SU-DHL-6 (cell line): ENCODE measurements around the gene EDARADD.
"Not testable (repeated sequence)": the region's sequence is repeated elsewhere in the genome, so short reads cannot be mapped to it uniquely, and the experiment has no call there.

Source experiments
- H2AFZ ChIP-seq: fragments of 200-600 bp; sonication (generic); 2 replicates; pipeline ENCODE4 v1.6.1; 2014; ENCODE audit warnings: low read depth, mild to moderate bottlenecking, moderate library complexity, mixed read lengths, antibody characterized with exemption, low read length; ENCODE audit not compliant: severe bottlenecking
- H3F3A ChIP-seq: fragments of 200-600 bp; shearing (Covaris generic); 2 replicates; pipeline ENCODE4 v1.6.0; 2016; ENCODE audit warnings: antibody characterized with exemption, mild to moderate bottlenecking; ENCODE audit not compliant: insufficient read depth
- H3K27ac ChIP-seq: fragments of 200-600 bp; sonication (generic); 2 replicates; pipeline ENCODE4 v1.5.1; 2016; ENCODE audit warnings: low read depth, mild to moderate bottlenecking, low read length, moderate library complexity, mixed read lengths
- H3K27me3 ChIP-seq: fragments of 200-600 bp; sonication (generic), shearing (Covaris generic); 2 replicates; pipeline ENCODE4 v1.6.0; 2014; ENCODE audit warnings: mild to moderate bottlenecking, low read length
- H3K36me3 ChIP-seq: fragments of 200-600 bp; sonication (generic); 2 replicates; pipeline ENCODE4 v1.6.1; 2014; ENCODE audit warnings: mild to moderate bottlenecking, low read length, mixed read lengths
- H3K4me2 ChIP-seq: fragments of 300-600, 200-600 bp; shearing (Covaris generic), sonication (generic); 2 replicates; pipeline ENCODE4 v1.6.0; 2014; ENCODE audit warnings: low read length, low read depth, mild to moderate bottlenecking; ENCODE audit not compliant: poor library complexity, severe bottlenecking
- H3K4me3 ChIP-seq: fragments of 200-600 bp; sonication (generic); 2 replicates; pipeline ENCODE4 v1.5.1; 2014; ENCODE audit warnings: antibody characterized with exemption, low read length, mild to moderate bottlenecking, mixed read lengths; ENCODE audit not compliant: insufficient read depth, poor library complexity, severe bottlenecking
- H3K79me2 ChIP-seq: fragments of 200-600 bp; sonication (generic); 2 replicates; pipeline ENCODE4 v1.6.1; 2014; ENCODE audit warnings: mild to moderate bottlenecking, low read length, moderate library complexity; ENCODE audit not compliant: insufficient read depth
- H3K9ac ChIP-seq: fragments of 200-600 bp; sonication (generic); 2 replicates; pipeline ENCODE4 v1.7.0; 2014; ENCODE audit warnings: mild to moderate bottlenecking, low read length
- H3K9me2 ChIP-seq: fragments of 200-600 bp; sonication (generic); replicated peaks from 2 replicates; pipeline ENCODE4 v1.6.1; 2014; ENCODE audit warnings: low read length; ENCODE audit not compliant: insufficient read depth
- H3K9me3 ChIP-seq: fragments of 200-600 bp; sonication (generic); 2 replicates; pipeline ENCODE4 v1.6.1; 2014; ENCODE audit warnings: low read length, mixed read lengths; ENCODE audit not compliant: insufficient read depth
- H4K20me1 ChIP-seq: fragments of 200-600 bp; sonication (generic); 2 replicates; pipeline ENCODE4 v1.6.1; 2014; ENCODE audit warnings: low read depth, mild to moderate bottlenecking, antibody characterized with exemption, low read length, moderate library complexity, mixed read lengths
- CTCF ChIP-seq: fragments of 200-600 bp; sonication (generic); IDR thresholded peaks from one replicate; pipeline ENCODE4 v1.5.1; 2017; ENCODE audit warnings: antibody characterized with exemption, mild to moderate bottlenecking, low read length, moderate library complexity; ENCODE audit not compliant: insufficient read depth, poor library complexity, severe bottlenecking
- EZH2phosphoT487 ChIP-seq: fragments of 200-600 bp; sonication (generic), shearing (Covaris generic); conservative IDR thresholded peaks from 2 replicates; pipeline ENCODE4 v1.6.1; 2018; ENCODE audit warnings: mild to moderate bottlenecking, antibody characterized with exemption, low read length, moderate library complexity, mixed read lengths

The EDARADD gene

GRCh38 chr1:236502579-236502971 is 108.5 kb downstream of the EDARADD start:
- Histone ChIP-seq H3K4me2 (no peak overlapping the region), H3K9me3 (no peaks in the 10 kb centered on the region), H3K9me2 (no peaks in the 10 kb centered on the region), H3K36me3 (no peaks in the 10 kb centered on the region), H3K4me3 (no peak overlapping the region), H3K27me3 (no peaks in the 10 kb centered on the region), H4K20me1 (no peaks in the 10 kb centered on the region), H3K9ac (no peak overlapping the region), H3F3A (no peaks in the 10 kb centered on the region), H3K79me2 (no peaks in the 10 kb centered on the region), H3K27ac (no peak overlapping the region), H2AFZ (no peak overlapping the region)
- no peak for TF ChIP-seq EZH2phosphoT487
- no peak for TF ChIP-seq CTCF

- Histone ChIP-seq H3K4me3 (no peak overlapping the region), H3K36me3 (no peaks in the 10 kb centered on the region), H2AFZ (no peak overlapping the region), H3K27ac (no peak overlapping the region), H3K4me2 (no peak overlapping the region), H3K9ac (no peak overlapping the region), H3K9me3 (no peaks in the 10 kb centered on the region), H3F3A (no peaks in the 10 kb centered on the region), H3K9me2 (no peaks in the 10 kb centered on the region), H3K27me3 (no peaks in the 10 kb centered on the region), H4K20me1 (no peaks in the 10 kb centered on the region), H3K79me2 (no peaks in the 10 kb centered on the region)
- no peak for TF ChIP-seq EZH2phosphoT487
These were observed 109.0 kb downstream of the EDARADD start for GRCh38 chr1:236502972-236503639.

- H3K9me2 ChIP-seq, H3K27me3 ChIP-seq, H3K9ac ChIP-seq, H2AFZ ChIP-seq, H3F3A ChIP-seq, H3K79me2 ChIP-seq, H3K4me2 ChIP-seq, H3K9me3 ChIP-seq, H3K4me3 ChIP-seq, H3K27ac ChIP-seq, H4K20me1 ChIP-seq, H3K36me3 ChIP-seq: not testable (repeated sequence)
These were observed 110.3 kb downstream of the EDARADD start for GRCh38 chr1:236504338-236504737.

- Histone ChIP-seq H3K4me2 (no peak overlapping the region), H3K27me3 (no peaks in the 10 kb centered on the region), H2AFZ (no peak overlapping the region), H3K9ac (no peak overlapping the region), H3F3A (no peaks in the 10 kb centered on the region), H3K4me3 (no peak overlapping the region), H3K9me3 (no peaks in the 10 kb centered on the region), H3K9me2 (no peaks in the 10 kb centered on the region), H4K20me1 (no peaks in the 10 kb centered on the region), H3K27ac (no peak overlapping the region), H3K79me2 (no peaks in the 10 kb centered on the region), H3K36me3 (no peaks in the 10 kb centered on the region)
- TF ChIP-seq EZH2phosphoT487 (no peak), CTCF (no peak)
These were observed 113.1 kb downstream of the EDARADD start for GRCh38 chr1:236507022-236507700.
